Measurements from ENCODE around the gene USP27X. TPM values are rescaled to one million over a fixed set of nuclear protein-coding genes. Genes with fewer than 3 reads are reported as not detected.
A peak's percentile ranks its signal among the peaks of the same experiment; 100 is the strongest.

Gene USP27X
- total RNA-seq, 3 donors from 2014 or later = 1.3 to 4.5 (median 1.4) TPM

- DNase-seq (no peak), ATAC-seq (no peak)
- H3K4me3 ChIP-seq = no peak overlapping the region
- H3K4me1 ChIP-seq (ENCODE audit: low read depth) = no peaks in the 10 kb centered on the region
- H3K36me3 ChIP-seq (ENCODE audit: low read depth) = no peaks in the 10 kb centered on the region
- TF ChIP-seq CTCF (IDR thresholded peaks at IDR 0.05) = no peak
- intact Hi-C loops (cut with DNase I, micrococcal nuclease) = no loop called here
- no peaks in the 10 kb centered on the region for H3K9me3 ChIP-seq
These were observed 20.9 kb upstream of the USP27X start for GRCh38 chrX:49858341-49858740.

- H3K36me3 ChIP-seq (ENCODE audit: low read depth) = no peaks in the 10 kb centered on the region
- intact Hi-C loops (cut with DNase I, micrococcal nuclease) = no loop called here
- no peaks in the 10 kb centered on the region for H3K4me1 ChIP-seq (ENCODE audit: low read depth)
- no peak for DNase-seq
- no peak for ATAC-seq
- H3K4me3 ChIP-seq = no peak overlapping the region
- no peaks in the 10 kb centered on the region for H3K9me3 ChIP-seq
- no peak for TF ChIP-seq CTCF (IDR thresholded peaks at IDR 0.05)
These were observed 19.8 kb upstream of the USP27X start for GRCh38 chrX:49859491-49859890.

GRCh38 chrX:49860867-49861535 lies 18.3 kb upstream of the USP27X start:
- ATAC-seq (no peak), DNase-seq (no peak)
- H3K4me1 ChIP-seq (ENCODE audit: low read depth) = no peaks in the 10 kb centered on the region
- H3K4me3 ChIP-seq = no peak overlapping the region
- intact Hi-C loops (cut with DNase I, micrococcal nuclease) = no loop called here
- H3K9me3 ChIP-seq = no peaks in the 10 kb centered on the region
- no peak for TF ChIP-seq CTCF (IDR thresholded peaks at IDR 0.05)
- H3K36me3 ChIP-seq (ENCODE audit: low read depth) = no peaks in the 10 kb centered on the region

GRCh38 chrX:49862093-49862492 lies 17.2 kb upstream of the USP27X start:
- H3K4me3 ChIP-seq = no peak overlapping the region
- DNase-seq = no peak
- TF ChIP-seq CTCF (IDR thresholded peaks at IDR 0.05) = no peak
- H3K4me1 ChIP-seq (ENCODE audit: low read depth) = no peaks in the 10 kb centered on the region
- no peak for ATAC-seq
- H3K36me3 ChIP-seq (ENCODE audit: low read depth) = no peaks in the 10 kb centered on the region
- no peaks in the 10 kb centered on the region for H3K9me3 ChIP-seq
- intact Hi-C loops (cut with DNase I, micrococcal nuclease) = no loop called here

- Histone ChIP-seq H3K4me1 (ENCODE audit: low read depth) (no peaks in the 10 kb centered on the region), H3K9me3 (no peaks in the 10 kb centered on the region), H3K4me3 (no peak overlapping the region), H3K36me3 (ENCODE audit: low read depth) (no peaks in the 10 kb centered on the region)
- DNase-seq (no peak), ATAC-seq (no peak)
- intact Hi-C loops (cut with DNase I, micrococcal nuclease) = no loop called here
- no peak for TF ChIP-seq CTCF (IDR thresholded peaks at IDR 0.05)
These were observed 10.5 kb upstream of the USP27X start for GRCh38 chrX:49868739-49869138.

GRCh38 chrX:49876750-49877149 lies 2.5 kb upstream of the USP27X start:
- DNase-seq (peak in 1 of 3 donors; percentile 61), ATAC-seq (no peak)
- no peaks in the 10 kb centered on the region for H3K4me1 ChIP-seq (ENCODE audit: low read depth)
- H3K9me3 ChIP-seq = no peaks in the 10 kb centered on the region
- intact Hi-C loops (cut with DNase I, micrococcal nuclease) = no loop called here
- no peak for TF ChIP-seq CTCF (IDR thresholded peaks at IDR 0.05)
- H3K36me3 ChIP-seq (ENCODE audit: low read depth) = no peaks in the 10 kb centered on the region
- H3K4me3 ChIP-seq = no peak overlapping the region

Data from mucosa of descending colon (tissue), 3 donors.